MM.1S (cell line): ENCODE measurements around the gene NANS.

Source experiments
- DNase-seq: peaks from one replicate; pipeline ENCODE4 v3.0.0-alpha.2; 2015
- H2AFZ ChIP-seq: fragments of 300-600 bp; sonication (generic); 2 replicates; pipeline ENCODE4 v1.6.0; 2016; ENCODE audit warnings: antibody characterized with exemption, low read length
- H3F3A ChIP-seq: fragments of 300-600 bp; sonication (generic); 2 replicates; pipeline ENCODE4 v1.6.1; 2016; ENCODE audit warnings: mild to moderate bottlenecking, antibody characterized with exemption, low read length, moderate library complexity, mixed read lengths; ENCODE audit not compliant: insufficient read depth
- H3K27ac ChIP-seq: fragments of 300-600 bp; sonication (generic); 2 replicates; pipeline ENCODE4 v1.5.1; 2016; ENCODE audit warnings: mild to moderate bottlenecking, low read length
- H3K27me3 ChIP-seq: fragments of 300-600 bp; sonication (generic); replicated peaks from 2 replicates; pipeline ENCODE4 v1.6.0; 2016; ENCODE audit warnings: low read length; ENCODE audit not compliant: insufficient read depth
- H3K36me3 ChIP-seq: fragments of 300-600 bp; sonication (generic); replicated peaks from 2 replicates; pipeline ENCODE4 v1.6.1; 2016; ENCODE audit warnings: mild to moderate bottlenecking, low read length, mixed read lengths; ENCODE audit not compliant: insufficient read depth
- H3K4me1 ChIP-seq: fragments of 300-600 bp; sonication (generic); 2 replicates; pipeline ENCODE4 v1.6.1; 2016; ENCODE audit warnings: low read length, mixed read lengths
- H3K4me2 ChIP-seq: fragments of 300-600 bp; sonication (generic); 2 replicates; pipeline ENCODE4 v1.6.0; 2016; ENCODE audit warnings: low read depth, low read length
- H3K4me3 ChIP-seq: fragments of 300-600 bp; sonication (generic); 2 replicates; pipeline ENCODE4 v1.5.1; 2016; ENCODE audit warnings: low read length, mixed read lengths
- H3K79me2 ChIP-seq: fragments of 300-600 bp; sonication (generic); 2 replicates; pipeline ENCODE4 v1.6.1; 2016; ENCODE audit warnings: mixed run types, low read length, mixed read lengths
- H3K9ac ChIP-seq: fragments of 300-600 bp; sonication (generic); 2 replicates; pipeline ENCODE4 v1.6.1; 2016; ENCODE audit warnings: low read length, mixed read lengths
- H3K9me2 ChIP-seq: fragments of 300-600 bp; sonication (generic); replicated peaks from 2 replicates; pipeline ENCODE4 v1.6.1; 2016; ENCODE audit warnings: mild to moderate bottlenecking, low read length, mixed read lengths; ENCODE audit not compliant: insufficient read depth
- H3K9me3 ChIP-seq: fragments of 300-600 bp; sonication (generic); replicated peaks from 2 replicates; pipeline ENCODE4 v1.6.1; 2016; ENCODE audit warnings: mild to moderate bottlenecking, low read length, mixed read lengths; ENCODE audit not compliant: insufficient read depth
- H4K20me1 ChIP-seq: fragments of 300-600 bp; sonication (generic); 2 replicates; pipeline ENCODE4 v1.6.1; 2016; ENCODE audit warnings: mild to moderate bottlenecking, low read length, moderate library complexity, mixed read lengths; ENCODE audit not compliant: insufficient read depth
- CTCF ChIP-seq: fragments of 300-600 bp; sonication (generic); IDR thresholded peaks from 2 replicates; pipeline ENCODE4 v1.5.1; 2016; ENCODE audit warnings: antibody characterized with exemption, low read length, mixed read lengths
- EZH2 ChIP-seq: fragments of 300-600 bp; sonication (generic); optimal IDR thresholded peaks from 2 replicates; pipeline ENCODE3; 2017; ENCODE audit warnings: low read depth, mild to moderate bottlenecking, antibody characterized with exemption, low read length, mixed read lengths
- EZH2phosphoT487 ChIP-seq: fragments of 300-600 bp; sonication (generic); IDR thresholded peaks from 2 replicates; pipeline ENCODE4 v1.6.1; 2018; ENCODE audit warnings: antibody characterized with exemption, low read length

Gene NANS

GRCh38 chr9:98011122-98011521 lies 45.4 kb upstream of the NANS start:
- peaks cover 26% of the 10 kb centered on the region for H3K36me3 ChIP-seq
- no peaks in the 10 kb centered on the region for H3K9me2 ChIP-seq
- DNase-seq: no peak
- H2AFZ ChIP-seq: no peak overlapping the region
- H3K4me1 ChIP-seq: peaks cover 19% of the 10 kb centered on the region
- no peak overlapping the region for H3K4me3 ChIP-seq
- no peaks in the 10 kb centered on the region for H3K9me3 ChIP-seq
- H4K20me1 ChIP-seq: no peaks in the 10 kb centered on the region
- H3K27me3 ChIP-seq: no peaks in the 10 kb centered on the region
- H3K79me2 ChIP-seq: peaks cover 65% of the 10 kb centered on the region
- TF ChIP-seq CTCF (no peak), EZH2 (no peak), EZH2phosphoT487 (no peak)
- H3K4me2 ChIP-seq: no peak overlapping the region
- peaks cover 16% of the 10 kb centered on the region for H3F3A ChIP-seq
- peak overlapping the region; percentile 1; the same call in 1 of the 2 replicates for H3K27ac ChIP-seq
- no peak overlapping the region for H3K9ac ChIP-seq

GRCh38 chr9:98016137-98016680 lies 40.3 kb upstream of the NANS start:
- no peak overlapping the region for H2AFZ ChIP-seq
- peaks cover 16% of the 10 kb centered on the region for H3K79me2 ChIP-seq
- H3K4me2 ChIP-seq: peak overlapping the region; percentile 24; the same call in 1 of the 2 replicates
- H3K27me3 ChIP-seq: no peaks in the 10 kb centered on the region
- peaks cover 22% of the 10 kb centered on the region for H3F3A ChIP-seq
- H3K27ac ChIP-seq: peak overlapping the region; percentile 12
- no peaks in the 10 kb centered on the region for H3K9me2 ChIP-seq
- H3K9ac ChIP-seq: no peak overlapping the region
- no peaks in the 10 kb centered on the region for H4K20me1 ChIP-seq
- TF ChIP-seq CTCF: no peak
- no peak for TF ChIP-seq EZH2
- TF ChIP-seq EZH2phosphoT487: no peak
- no peak overlapping the region for H3K4me3 ChIP-seq
- peaks cover 23% of the 10 kb centered on the region; the same call in 1 of the 2 replicates for H3K36me3 ChIP-seq
- DNase-seq: no peak
- no peaks in the 10 kb centered on the region for H3K9me3 ChIP-seq
- H3K4me1 ChIP-seq: peaks cover 25% of the 10 kb centered on the region

- Histone ChIP-seq H3K9me3 (no peaks in the 10 kb centered on the region), H3K4me2 (peak overlapping the region; percentile 24; the same call in 1 of the 2 replicates), H3K9me2 (no peaks in the 10 kb centered on the region), H3K27me3 (no peaks in the 10 kb centered on the region), H4K20me1 (no peaks in the 10 kb centered on the region), H3K36me3 (peaks cover 12% of the 10 kb centered on the region; the same call in 1 of the 2 replicates), H3F3A (peaks cover 22% of the 10 kb centered on the region), H3K4me1 (peaks cover 25% of the 10 kb centered on the region), H3K27ac (peak overlapping the region; percentile 43; the same call in 1 of the 2 replicates), H3K9ac (no peak overlapping the region), H2AFZ (no peak overlapping the region), H3K79me2 (peaks cover 6% of the 10 kb centered on the region; the same call in 1 of the 2 replicates), H3K4me3 (no peak overlapping the region)
- peak; percentile 57 for DNase-seq
- TF ChIP-seq CTCF: no peak
- no peak for TF ChIP-seq EZH2
- no peak for TF ChIP-seq EZH2phosphoT487
Measured at GRCh38 chr9:98017306-98017705, 39.2 kb upstream of the NANS start.
